GM18498 (cell line): ENCODE results near the gene SCARB2.

ENCODE experiments used
- ATAC-seq: cut with Tn5 transposase; IDR thresholded peaks from one replicate; pipeline ENCODE4 v1.9.1; 2021; ENCODE audit warnings: mild to moderate bottlenecking, moderate library complexity; ENCODE audit not compliant: unreplicated experiment

Gene SCARB2

DNA sequence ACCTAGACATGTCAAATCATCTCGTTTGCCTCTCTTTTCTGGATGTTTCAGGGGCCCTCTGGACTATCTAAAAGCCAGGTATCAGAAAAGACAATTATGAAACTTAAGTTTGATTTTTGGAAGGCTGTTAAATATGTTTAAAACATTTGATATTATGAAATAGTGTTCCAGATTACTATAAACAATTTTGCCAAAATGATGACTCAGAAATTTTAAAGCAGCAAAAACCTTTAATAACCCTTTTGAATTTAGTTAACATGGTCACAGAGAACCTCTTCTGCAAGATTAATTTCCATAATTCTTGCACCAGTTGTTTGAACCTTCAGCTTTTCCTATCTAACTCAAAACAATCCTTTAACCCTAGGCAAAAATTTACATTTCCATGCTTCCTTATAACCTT, 19.1 kb upstream of the SCARB2 start:
- no peak for ATAC-seq

DNA sequence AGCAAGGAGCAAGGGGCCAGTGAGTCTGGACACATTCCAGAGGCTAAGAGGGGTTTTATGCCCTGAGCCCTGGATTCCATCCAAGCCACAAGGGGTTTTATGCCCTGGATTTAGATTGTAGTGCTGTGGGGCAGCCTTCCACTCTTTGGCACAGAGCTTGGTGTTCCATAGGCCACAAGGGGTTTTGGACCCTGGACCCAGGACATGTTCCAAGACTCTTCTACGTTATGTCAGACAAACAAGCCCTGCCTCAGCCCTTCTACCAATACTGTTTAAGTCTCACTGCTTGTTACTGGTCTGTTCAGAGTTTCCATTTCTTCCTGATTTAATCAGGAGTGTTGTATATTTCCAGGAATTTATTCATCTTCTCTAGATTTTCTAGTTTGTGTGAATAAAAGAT, 12.8 kb upstream of the SCARB2 start:
- ATAC-seq = no peak

GRCh38 chr4:76224171-76224570, 10.5 kb upstream of the SCARB2 start:
- ATAC-seq = no peak

DNA sequence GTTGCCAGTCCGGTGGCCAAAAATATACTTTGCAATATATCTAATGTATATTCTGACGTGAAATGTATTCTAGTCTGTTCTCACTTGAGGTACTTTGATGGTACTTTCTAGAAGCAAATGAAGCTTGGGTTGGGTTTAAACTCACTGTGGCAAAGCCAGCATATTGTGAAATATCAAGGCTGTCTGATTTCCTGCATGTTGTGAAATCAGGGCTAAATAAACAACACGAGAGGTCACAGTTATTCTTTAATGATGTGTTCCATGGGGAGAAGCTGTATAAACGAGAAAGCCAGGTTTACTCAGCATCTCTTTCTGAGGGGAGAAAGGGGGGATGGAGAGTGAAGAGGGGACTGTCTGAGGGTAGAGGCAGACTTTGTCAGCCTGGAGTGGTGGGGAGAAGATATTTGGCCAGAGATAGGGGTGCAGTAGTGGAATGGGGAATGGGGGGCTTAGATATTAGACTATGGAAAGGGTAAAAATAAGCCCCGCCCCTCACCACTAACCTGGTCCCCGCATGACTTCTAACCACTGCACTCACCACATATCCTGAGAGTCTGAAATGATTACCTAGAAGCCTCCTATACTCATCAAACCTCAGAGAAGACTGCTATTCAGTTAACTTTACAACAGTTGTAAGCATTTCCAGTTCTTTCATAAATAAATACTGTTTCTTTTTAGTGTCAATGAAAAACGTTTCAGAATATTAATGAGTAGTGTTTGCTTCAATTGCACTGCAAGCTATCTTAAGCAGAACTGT, 5.9 kb upstream of the SCARB2 start:
- ATAC-seq = no peak

GRCh38 chr4:76216975-76217814, 3.6 kb upstream of the SCARB2 start:
- ATAC-seq = no peak

DNA sequence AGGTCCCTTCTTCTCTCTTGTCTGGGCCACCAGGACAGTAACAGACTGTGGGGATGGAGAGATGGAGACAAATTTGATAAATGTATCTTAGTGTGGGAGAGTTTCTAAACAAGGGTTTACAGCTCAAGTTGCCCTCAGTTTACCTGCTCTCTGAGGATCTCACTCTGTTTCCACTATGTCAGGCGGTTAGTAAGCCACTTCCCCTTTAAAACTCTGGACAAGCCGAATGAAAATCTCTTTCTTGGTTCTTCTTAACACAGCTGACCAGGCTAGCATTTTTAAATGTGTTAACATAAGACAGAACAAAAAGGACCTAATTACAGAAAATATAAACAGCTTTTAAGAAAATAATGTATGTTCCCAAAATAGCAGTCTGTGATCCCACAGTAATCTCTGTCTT, 2.9 kb upstream of the SCARB2 start:
- ATAC-seq = no peak

- no peak for ATAC-seq
These were observed 1.5 kb upstream of the SCARB2 start for GRCh38 chr4:76215077-76215476.

- ATAC-seq = peak; percentile 3
These were observed 602 bp upstream of the SCARB2 start for GRCh38 chr4:76214177-76214675.

DNA sequence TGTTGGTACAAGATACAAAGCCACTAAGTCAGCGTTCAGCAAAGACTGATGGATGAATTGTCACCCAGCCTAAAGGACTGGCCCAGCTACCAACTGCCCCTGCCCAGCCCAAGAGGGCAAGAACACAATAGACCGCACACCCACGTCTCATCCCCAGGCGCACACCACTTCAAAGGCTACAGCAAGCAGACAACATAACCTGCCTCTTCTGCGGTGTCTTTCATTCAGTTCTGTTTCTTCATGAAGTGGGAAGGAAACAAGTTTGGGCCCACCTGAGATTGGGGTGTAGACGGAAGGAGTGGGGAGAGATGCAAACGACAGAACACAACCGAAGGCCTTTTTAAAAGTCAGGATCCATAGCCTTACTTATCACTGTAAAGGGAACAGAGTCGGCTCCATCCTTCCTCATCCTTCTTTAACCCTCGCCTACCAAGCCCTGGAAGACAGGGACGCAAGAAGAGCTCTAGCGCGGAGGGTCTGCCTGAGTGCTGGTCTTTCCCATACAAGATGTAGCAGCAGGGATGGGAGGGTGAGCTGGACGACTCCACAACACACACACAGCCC, 691 bp downstream of the SCARB2 start:
- ATAC-seq = no peak

GRCh38 chr4:76211769-76212708, 1.6 kb downstream of the SCARB2 start:
- ATAC-seq = no peak

DNA sequence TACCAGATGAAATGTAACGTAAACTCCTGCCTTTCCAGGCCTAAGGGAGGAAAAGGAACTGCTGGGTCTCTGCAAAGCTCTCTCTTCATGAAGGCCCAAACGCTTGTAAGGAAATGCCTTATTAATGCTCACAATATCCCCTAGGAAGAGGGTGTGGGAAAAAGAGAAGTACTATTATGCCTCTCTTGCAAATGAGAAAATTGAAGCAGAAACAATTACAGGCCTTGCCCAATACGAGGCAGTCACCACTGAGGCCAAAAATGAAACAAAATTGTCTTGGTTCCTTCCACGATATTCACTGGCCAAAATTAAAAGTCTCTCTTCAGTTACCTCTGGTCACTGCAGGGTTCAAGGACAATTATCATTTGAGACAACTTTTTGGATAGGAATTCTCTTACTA, 3.2 kb downstream of the SCARB2 start:
- no peak for ATAC-seq

GRCh38 chr4:76209881-76210280, 3.7 kb downstream of the SCARB2 start:
- ATAC-seq = no peak

DNA sequence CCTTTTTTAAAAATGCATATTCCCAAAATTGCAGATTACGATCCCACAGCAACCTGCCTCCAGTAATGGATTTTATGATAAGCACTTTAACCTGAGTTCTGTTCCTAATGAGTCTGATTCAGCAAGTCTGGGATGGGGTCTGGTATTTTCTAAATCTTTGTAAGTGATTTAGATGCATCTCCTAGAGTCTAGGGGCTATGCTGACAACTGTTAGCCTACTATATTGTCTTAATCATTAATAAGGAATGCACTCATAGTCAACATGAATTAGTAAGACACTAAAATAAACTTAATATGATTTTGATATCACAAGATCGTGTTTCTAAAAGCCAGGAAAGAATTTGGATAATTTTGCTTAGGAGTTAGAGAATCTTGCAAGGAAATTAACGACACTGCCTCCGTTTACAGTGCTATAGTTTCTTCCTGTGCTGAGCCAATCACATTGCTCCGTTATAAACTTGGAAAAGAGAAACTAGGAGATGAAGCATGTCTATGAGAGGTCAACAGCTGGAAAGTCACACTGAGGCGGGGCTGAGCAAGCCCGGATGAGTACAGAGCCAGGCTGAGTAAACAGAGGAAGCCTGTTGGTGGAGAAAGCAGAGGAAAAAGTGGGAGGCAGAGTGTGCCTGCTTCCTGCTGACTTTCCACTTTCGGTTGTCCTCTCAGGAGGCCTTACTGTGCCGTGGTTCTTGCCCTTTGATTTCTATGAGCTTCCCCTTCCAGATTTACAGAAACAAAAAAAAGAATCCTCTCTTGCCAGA, 5.4 kb downstream of the SCARB2 start:
- ATAC-seq = no peak

- ATAC-seq = no peak
These were observed 6.1 kb downstream of the SCARB2 start for GRCh38 chr4:76207549-76207948.

DNA sequence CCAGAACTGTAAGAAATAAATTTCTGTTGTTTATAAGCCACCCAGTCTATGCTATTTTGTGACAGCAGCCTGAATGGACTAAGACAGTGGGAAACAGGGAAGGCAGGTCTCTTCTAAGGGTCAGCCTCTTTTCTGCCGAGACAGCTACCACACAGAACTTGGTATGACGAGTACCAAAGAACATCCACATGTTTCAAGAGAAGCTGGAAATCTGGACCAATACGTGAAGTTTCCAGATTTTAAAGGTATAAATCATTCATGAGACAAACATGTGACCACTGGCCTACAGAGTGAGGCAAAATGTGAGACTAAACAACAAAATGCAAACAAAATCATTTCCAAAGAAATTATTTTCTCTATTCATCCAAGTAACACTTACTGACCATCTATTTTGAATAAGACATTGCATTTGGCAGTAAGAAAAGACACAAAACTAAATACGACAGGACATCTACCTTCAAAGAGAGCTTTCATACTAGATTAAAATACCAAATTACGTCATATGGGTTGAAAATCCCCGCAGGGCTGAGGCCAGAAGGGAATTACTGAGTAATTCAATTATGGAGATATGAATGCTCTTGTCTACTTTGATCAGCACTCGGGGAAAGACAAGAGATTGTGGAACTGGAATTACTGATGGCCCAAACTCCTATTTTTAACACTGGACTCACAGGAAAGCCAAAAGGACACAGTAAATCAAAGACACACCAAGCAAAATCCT, 7.2 kb downstream of the SCARB2 start:
- ATAC-seq = no peak

GRCh38 chr4:76205476-76205875, 8.1 kb downstream of the SCARB2 start:
- no peak for ATAC-seq

DNA sequence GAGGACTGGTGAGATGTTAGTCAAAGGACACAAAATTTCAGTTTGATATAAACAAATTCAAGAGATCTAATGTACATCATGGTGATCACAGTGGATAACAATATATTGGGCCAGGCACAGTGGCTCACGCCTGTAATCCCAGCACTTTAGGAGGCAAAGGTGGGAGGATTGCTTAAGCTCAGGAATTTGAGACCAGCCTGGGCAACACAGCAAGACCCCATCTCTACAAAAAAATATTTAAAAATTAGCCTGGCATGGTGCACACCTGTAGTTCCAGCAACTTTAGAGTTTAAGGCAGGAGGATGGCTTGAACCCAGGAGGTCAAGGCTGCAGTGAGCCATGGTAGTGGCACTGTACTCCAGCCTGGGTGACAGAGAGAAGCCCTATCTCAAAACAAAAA, 8.7 kb downstream of the SCARB2 start:
- no peak for ATAC-seq

DNA sequence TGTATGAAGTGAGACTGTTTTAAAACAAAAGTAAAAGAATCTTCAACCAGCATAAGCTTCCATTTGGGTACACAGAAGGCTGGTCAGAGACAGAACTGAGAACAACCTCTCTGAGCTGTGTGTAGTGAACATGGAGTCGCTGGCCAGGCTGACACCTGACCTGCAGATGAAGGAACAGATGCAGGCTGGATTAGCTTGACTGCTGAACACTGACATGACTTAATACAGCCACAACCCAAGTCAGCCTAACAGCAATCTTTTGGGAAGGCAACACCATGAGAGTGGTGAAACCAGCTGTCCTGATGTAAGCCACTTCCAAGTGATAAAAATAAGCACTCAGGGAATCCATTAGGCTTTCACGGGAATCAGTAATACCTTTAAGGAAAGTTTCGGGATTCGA, 10.1 kb downstream of the SCARB2 start:
- ATAC-seq = no peak

DNA sequence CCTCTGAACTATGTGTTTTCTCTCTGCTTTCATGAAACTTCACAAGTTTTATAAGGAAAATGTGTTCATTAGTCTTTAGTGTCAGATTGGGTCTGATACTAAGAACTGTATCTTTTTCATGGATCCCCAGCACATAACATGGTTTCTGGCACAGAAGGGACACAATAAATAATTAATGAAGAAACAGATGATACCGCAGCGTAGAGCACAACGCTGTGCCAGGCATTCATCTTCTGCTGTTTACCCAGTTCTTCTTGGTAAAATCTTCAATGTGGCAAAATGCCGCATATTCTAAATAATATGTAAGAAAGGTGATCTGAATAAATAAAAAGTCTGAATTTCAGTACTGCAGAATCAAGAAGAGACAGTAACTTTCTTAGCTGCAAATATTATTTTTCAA, 12.3 kb downstream of the SCARB2 start:
- ATAC-seq = no peak
